ENCODE results near the gene TTC23L.

GRCh38 chr5:34941936-34942335, 103.0 kb downstream of the TTC23L start:
- TF ChIP-seq, protein P1, sequence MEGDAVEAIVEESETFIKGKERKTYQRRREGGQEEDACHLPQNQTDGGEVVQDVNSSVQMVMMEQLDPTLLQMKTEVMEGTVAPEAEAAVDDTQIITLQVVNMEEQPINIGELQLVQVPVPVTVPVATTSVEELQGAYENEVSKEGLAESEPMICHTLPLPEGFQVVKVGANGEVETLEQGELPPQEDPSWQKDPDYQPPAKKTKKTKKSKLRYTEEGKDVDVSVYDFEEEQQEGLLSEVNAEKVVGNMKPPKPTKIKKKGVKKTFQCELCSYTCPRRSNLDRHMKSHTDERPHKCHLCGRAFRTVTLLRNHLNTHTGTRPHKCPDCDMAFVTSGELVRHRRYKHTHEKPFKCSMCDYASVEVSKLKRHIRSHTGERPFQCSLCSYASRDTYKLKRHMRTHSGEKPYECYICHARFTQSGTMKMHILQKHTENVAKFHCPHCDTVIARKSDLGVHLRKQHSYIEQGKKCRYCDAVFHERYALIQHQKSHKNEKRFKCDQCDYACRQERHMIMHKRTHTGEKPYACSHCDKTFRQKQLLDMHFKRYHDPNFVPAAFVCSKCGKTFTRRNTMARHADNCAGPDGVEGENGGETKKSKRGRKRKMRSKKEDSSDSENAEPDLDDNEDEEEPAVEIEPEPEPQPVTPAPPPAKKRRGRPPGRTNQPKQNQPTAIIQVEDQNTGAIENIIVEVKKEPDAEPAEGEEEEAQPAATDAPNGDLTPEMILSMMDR (IDR thresholded peaks at IDR 0.05 in 4 of 5, conservative IDR thresholded peaks at IDR 0.05 in 1 of 5) = no peak
- TF ChIP-seq POLR2A (IDR thresholded peaks at IDR 0.05) = no peak

Measured in gastrocnemius medialis (tissue), 4 donors.